MV-4-11 (cell line): ENCODE data around the gene SPTBN2.
"Not testable (repeated sequence)": the region's sequence is repeated elsewhere in the genome, so short reads cannot be mapped to it uniquely, and the experiment has no call there.

Source experiments
- DNase-seq: peaks from one replicate; lab custom pipeline; 2025; lab: John Stamatoyannopoulos, UW

Gene SPTBN2

DNA sequence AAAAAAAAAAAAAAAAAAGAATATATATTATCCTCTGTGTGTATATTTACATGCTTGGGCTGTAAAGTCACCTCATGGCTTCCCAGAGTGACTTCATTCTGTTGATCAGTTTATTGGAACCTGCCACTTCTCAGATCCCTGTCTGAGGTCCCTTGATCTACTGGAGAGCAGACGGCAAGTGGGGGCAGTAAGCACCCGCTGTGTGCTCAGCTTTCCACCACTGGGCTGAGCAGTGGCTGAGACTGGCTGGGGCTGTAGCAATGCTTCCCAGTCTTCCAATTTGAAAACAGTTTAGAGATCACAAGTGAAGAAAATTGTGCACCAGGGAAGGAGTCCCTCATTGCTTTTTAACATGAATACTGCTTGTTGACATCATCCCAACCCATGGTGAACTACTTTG is 44.4 kb downstream of the SPTBN2 start:
- no peak for DNase-seq

DNA sequence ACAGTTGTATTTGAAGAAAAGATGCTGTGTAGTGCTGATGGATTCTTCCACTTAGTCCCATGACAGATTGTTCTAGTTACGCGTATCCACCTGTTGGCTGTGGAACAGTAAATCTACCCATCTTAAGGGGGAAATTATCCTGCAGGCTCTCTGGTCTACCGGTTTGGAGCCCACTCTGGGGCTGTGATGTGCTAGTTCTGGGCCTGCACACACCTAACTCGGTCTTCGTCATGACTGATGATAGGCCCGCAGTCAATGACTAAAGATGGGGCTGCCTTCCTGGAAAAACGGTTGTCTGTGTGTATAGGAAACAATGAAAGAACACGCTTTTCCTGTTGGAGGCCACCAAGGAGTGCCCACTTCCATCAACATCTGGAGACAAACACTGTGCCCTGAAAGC is 45.1 kb downstream of the SPTBN2 start:
- DNase-seq: no peak

DNA sequence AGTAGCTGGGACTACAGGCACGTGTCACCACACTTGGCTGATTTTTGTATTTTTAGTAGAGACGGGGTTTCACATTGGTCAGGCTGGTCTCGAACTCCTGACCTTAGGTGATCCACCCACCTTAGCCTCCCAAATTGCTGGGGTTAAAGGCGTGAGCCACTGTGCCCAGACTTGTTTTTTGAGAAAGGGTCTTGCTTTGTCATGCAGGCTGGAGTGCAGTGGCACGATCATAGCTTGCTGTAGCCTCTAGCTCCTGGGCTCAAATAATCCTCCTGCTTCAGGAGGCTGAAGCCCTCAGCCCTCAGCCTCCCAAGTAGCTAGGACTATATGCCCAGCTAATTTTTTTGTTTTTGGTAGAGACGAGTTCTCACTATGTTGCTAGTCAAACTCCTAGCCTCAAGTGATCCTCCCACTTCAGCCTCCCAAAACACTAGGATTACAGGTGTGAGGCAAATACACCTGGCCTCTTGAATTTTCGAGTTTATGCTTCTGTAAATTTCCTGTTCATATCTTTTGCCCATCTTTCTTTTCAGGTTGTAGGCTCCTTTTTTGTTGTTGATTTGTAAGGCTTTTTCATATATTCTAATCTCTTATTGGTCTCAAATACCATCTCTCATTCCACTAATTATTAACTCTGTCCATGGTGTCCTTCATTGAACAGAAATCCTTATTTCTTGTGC is 47.9 kb downstream of the SPTBN2 start:
- DNase-seq: no peak

DNA sequence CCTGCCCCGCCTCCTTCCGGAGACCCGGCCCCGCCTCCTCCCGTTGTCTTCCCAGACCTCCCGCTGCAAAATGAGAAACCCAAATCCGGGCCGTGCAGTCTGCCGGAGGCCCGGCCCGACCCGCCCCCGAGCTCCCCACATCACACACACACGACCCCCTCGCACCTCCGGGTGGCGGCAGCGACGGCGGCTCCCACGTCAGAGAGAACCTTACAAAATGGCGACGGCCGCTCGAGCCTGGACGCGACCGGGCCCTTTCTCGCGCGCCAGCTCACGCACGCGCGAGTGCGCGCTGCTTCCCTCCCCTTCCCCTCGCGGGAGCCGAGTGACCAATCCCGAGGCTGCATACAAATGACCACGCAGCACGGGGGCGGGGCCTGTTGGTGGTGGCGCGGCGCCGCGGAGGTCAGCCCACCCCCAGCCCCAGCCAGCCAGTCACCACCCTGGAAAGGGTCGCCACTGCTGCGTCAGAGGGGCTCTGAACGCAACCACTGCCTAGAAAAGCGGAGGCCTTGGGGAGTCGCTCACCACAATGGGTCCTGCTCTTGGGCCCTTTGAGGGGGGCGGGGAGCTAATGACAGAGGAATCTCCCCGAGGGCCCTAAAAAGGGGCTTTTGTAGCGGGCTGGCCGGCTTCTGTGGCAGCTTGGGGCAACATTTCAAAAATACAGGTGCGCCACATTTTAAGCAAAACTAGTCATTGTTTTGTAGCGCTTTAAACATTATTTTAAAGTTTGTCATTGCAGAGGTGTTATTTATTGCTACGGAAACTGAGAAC is 51.2 kb downstream of the SPTBN2 start, which contains the start of gene RBM4B:
RBM4B (minus strand) TSS at position 289 of the 777 bp plus-strand sequence. CDS start 808 bp downstream, outside the sequence.
- peak; percentile 91 for DNase-seq

- DNase-seq: no peak
Measured at GRCh38 chr11:66676931-66677598, 52.0 kb downstream of the SPTBN2 start.

- DNase-seq: peak; percentile 54
Measured at GRCh38 chr11:66676282-66676919, 52.6 kb downstream of the SPTBN2 start.

DNA sequence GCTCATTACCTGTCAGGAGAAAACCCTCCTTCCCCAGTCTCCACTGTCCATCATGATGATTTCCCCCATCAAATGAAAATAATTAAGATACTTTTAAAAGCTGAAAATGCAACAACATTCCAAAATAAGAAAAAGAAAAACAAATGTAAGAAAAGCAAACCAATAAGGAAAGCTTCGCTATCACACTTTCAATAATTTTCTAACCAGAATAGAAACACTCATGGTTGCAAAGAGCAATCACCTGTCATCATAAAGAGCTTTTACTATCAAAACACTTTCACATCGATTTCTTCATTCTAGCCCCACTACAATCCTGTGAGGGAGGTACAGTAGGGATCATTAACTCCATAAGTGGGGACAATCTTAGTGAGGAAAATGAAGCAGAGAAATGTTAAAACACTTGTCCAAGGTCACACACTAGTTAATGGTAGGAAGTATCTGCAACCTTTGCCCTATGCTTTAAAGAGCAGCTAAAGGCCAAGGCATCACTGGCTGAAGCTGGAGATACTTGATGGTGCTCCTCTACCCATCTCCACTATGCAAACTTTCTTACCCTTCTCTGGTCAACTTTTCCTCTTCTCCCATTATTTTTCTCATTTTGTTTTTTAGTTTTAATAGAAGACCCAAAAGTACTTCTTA is 53.9 kb downstream of the SPTBN2 start:
- DNase-seq: no peak

DNA sequence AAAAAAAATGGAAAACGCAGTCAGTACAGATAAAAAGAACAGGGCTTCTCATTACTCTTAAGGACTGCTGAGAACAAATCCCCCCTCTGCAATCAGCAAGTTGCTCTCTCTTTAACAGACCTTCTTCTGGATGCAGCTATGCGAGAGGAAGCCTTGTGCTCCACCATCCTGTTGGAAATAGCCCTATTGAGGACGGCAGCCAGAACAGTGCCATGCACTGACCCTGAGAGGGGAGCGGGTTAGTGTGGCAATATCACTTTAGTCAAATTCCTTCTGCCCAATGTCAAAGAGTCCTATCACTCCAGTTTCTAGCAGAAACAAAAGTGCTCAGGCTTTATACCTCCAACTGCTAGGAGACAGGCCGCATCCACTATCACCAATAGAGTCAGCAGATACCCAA is 58.2 kb downstream of the SPTBN2 start:
- DNase-seq: no peak

DNA sequence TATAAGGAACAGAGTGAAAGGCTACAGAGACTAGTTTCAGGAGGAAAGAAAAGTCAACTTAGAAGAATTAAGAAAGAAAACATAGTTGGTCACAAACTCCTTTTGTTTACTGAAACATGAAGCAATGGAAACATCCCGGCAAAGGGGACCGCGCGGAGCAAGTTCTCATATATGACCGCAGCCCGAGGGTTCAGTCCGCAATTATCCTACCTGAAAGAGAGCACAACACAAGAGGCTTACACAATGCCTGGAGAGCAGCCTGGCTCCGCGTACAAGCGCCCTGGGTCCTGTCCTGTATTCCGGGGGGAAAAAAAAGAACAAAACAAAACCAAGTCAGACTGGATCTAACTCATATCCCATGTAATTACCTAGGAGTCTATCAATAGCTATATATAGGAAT is 63.6 kb downstream of the SPTBN2 start:
- DNase-seq: no peak

- DNase-seq: no peak
Measured at GRCh38 chr11:66663741-66664296, 65.2 kb downstream of the SPTBN2 start.

DNA sequence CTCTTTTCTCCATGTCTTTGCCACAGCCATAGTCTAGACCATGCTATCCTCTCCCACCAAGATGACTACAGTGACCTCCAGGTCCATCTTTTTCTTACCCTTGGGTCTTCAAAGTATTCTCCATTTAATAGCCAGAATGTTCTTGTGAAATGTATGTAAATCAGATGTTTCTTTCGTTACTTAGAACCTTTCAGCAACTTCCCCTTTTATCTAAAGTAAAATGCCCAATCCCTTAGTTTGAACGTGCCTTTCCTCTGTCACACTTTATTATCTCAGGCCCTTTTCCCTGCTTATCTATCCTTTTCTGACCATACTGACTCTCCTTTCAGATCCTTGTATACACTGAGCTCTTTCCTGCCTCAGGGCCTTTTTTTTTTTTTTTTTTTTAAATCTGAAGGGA is 69.3 kb downstream of the SPTBN2 start:
- DNase-seq: peak; percentile 72

GRCh38 chr11:66653123-66653522 is 75.9 kb downstream of the SPTBN2 start:
- DNase-seq: no peak

DNA sequence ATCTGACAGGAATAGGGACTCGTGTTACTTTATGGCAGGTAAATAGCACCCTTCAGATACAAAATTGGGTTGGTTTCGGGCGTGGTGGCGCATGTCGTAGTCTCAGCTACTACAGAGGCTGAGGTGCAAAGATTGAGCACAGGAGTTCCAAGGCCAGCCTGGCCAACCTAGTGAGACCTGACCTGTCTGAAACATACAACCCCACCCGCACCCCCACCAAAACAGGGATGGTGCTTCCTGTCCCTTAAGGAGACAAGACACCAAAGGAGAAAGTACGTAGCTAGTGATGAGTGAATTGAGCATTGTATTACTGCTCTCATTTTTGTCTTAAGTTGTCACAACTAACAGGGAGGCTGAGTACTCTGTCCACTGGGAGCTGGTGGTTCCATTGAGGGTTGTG is 76.4 kb downstream of the SPTBN2 start:
- DNase-seq: no peak

DNA sequence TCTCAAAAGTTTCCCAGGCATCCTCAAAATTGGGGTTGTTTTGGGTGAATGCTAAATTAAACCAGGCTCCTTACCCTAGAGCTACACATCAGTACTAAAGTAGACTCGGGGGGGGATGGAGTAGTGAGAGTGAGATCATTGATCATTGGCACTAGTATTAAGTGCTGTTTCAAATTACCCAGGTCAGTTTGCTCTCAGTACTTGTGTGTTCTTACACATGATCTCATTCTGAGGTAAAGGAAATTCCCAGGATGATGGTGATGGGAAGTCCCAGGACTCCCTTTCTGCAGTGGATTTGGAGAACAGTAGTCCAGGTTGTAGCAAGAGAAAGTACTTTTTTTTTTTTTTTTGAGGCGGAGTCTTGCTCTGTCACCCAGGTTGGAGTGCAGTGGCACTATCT is 78.0 kb downstream of the SPTBN2 start:
- DNase-seq: no peak

GRCh38 chr11:66649903-66650302 is 79.1 kb downstream of the SPTBN2 start:
- no peak for DNase-seq

GRCh38 chr11:66646828-66647227 is 82.2 kb downstream of the SPTBN2 start:
- DNase-seq: no peak

GRCh38 chr11:66643745-66644437 is 85.1 kb downstream of the SPTBN2 start:
- no peak for DNase-seq

GRCh38 chr11:66641834-66642233 is 87.2 kb downstream of the SPTBN2 start:
- DNase-seq: no peak

GRCh38 chr11:66639814-66640340 is 89.1 kb downstream of the SPTBN2 start:
- not testable (repeated sequence) for DNase-seq

GRCh38 chr11:66639066-66639813 is 89.8 kb downstream of the SPTBN2 start:
- DNase-seq: peak; percentile 39
